Measurements from ENCODE around the gene TMEM100. TPM values are rescaled to one million over a fixed set of nuclear protein-coding genes. Genes with fewer than 3 reads are reported as not detected.

Gene TMEM100
- total and polyA plus RNA-seq, 10 of the 15 experiments (the other 5 are each of a cell fraction or from before 2014, with no cell fraction given): not detected

DNA sequence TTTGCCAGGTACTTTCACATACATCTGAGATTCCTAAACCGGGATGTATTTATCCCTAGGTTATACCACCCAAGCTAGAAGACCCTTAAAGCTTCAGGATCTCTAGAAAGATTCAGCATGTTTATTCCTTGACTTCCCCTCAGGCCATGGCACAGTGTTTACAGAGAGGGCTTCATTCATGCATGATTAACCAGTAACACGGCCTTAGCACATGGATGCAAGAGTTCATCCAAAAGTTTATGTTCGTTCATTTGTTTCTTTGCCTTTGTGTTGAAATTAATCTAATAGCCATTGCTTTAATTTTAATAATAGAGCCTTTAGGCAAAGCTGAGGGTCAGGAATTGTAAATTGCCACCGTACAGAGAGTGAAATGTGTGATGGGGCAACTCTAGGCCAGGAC is 41.9 kb upstream of the TMEM100 start:
- H3K4me1 ChIP-seq (ENCODE audit: control insufficient read depth, insufficient read depth, low read length): no peaks in the 10 kb centered on the region
- 51% methylated on average over 4 of the region's 4 CpGs for WGBS (ENCODE audit: insufficient coverage, insufficient replicate concordance, low lambda C conversion rate, missing lambda C conversion rate)
- POLR2A ChIA-PET: no interaction called here
- H4K20me1 ChIP-seq (ENCODE audit: control insufficient read depth, insufficient read depth): no peaks in the 10 kb centered on the region
- in situ Hi-C loops (cut with MboI): no loop called here
- DNase-seq (ENCODE audit: low read depth, low spot score) (no peak), ATAC-seq (no peak), FAIRE-seq (no peak)
- no peaks in the 10 kb centered on the region for H3K79me2 ChIP-seq (ENCODE audit: control insufficient read depth, insufficient read depth, low read length)
- TF ChIP-seq POLR2A (IDR thresholded peaks at IDR 0.05; ENCODE audit: low read depth, low read length): no peak
- TF ChIP-seq YY1 (IDR thresholded peaks at IDR 0.05; ENCODE audit: low read depth, low read length): no peak
- TF ChIP-seq RAD51 (IDR thresholded peaks at IDR 0.05): no peak
- TF ChIP-seq MEF2A (IDR thresholded peaks at IDR 0.05; ENCODE audit: insufficient read depth, low read depth, low read length): no peak
- H3K9ac ChIP-seq (ENCODE audit: control insufficient read depth, insufficient read depth, low read length): no peak overlapping the region
- no peaks in the 10 kb centered on the region for H3K36me3 ChIP-seq (ENCODE audit: control insufficient read depth in 2 of 2, insufficient read depth in 2 of 2, low read length in 1 of 2)
- RAD21 ChIA-PET (ENCODE audit: unreplicated experiment): no interaction called here
- SMC1A ChIA-PET (ENCODE audit: uncharacterized antibody, unreplicated experiment): no interaction called here
- intact Hi-C loops (cut with micrococcal nuclease; ENCODE audit: unreplicated experiment): no loop called here
- H2AFZ ChIP-seq (ENCODE audit: control insufficient read depth, low read depth, low read length): no peak overlapping the region
- no peaks in the 10 kb centered on the region for H3K27me3 ChIP-seq (replicated peaks in 1 of 2; ENCODE audit: control insufficient read depth in 2 of 2, insufficient read depth in 2 of 2, low read length in 1 of 2)
- no peak overlapping the region for H3K27ac ChIP-seq (ENCODE audit: control insufficient read depth, insufficient read depth)
- H3K4me2 ChIP-seq (ENCODE audit: control insufficient read depth, insufficient read depth): no peak overlapping the region
- no peak overlapping the region for H3K4me3 ChIP-seq
- CTCF ChIA-PET: no interaction called here
- BruUV-seq (replicated peaks): no TSS peak
- no peaks in the 10 kb centered on the region for H3K9me3 ChIP-seq (replicated peaks; ENCODE audit: control insufficient read depth, insufficient read depth, low read length)

GRCh38 chr17:55763856-55764255 is 41.2 kb upstream of the TMEM100 start:
- in situ Hi-C loops (cut with MboI) (no loop called here), intact Hi-C loops (cut with micrococcal nuclease; ENCODE audit: unreplicated experiment) (no loop called here)
- no peak overlapping the region for H3K27ac ChIP-seq (ENCODE audit: control insufficient read depth, insufficient read depth)
- SMC1A ChIA-PET (ENCODE audit: uncharacterized antibody, unreplicated experiment): no interaction called here
- no peaks in the 10 kb centered on the region for H3K79me2 ChIP-seq (ENCODE audit: control insufficient read depth, insufficient read depth, low read length)
- FAIRE-seq: no peak
- no TSS peak for BruUV-seq (replicated peaks)
- CTCF ChIA-PET: no interaction called here
- no peaks in the 10 kb centered on the region for H4K20me1 ChIP-seq (ENCODE audit: control insufficient read depth, insufficient read depth)
- H3K4me3 ChIP-seq: no peak overlapping the region
- TF ChIP-seq NBN (IDR thresholded peaks at IDR 0.05): no peak
- TF ChIP-seq TCF7 (IDR thresholded peaks at IDR 0.05; ENCODE audit: borderline replicate concordance): no peak
- TF ChIP-seq CHD1 (IDR thresholded peaks at IDR 0.05; ENCODE audit: low read depth, low read length): no peak
- no peak for TF ChIP-seq CBX5 (IDR thresholded peaks at IDR 0.05; ENCODE audit: low read depth)
- TF ChIP-seq MEF2A (IDR thresholded peaks at IDR 0.05; ENCODE audit: insufficient read depth, low read depth, low read length): no peak
- TF ChIP-seq IRF4 (IDR thresholded peaks at IDR 0.05; ENCODE audit: low read depth, low read length): no peak
- no peak for TF ChIP-seq NFYB (IDR thresholded peaks at IDR 0.05; ENCODE audit: insufficient read depth, low read depth, low read length)
- TF ChIP-seq HCFC1 (IDR thresholded peaks at IDR 0.05; ENCODE audit: low read length): no peak
- 77% methylated on average over 6 of the region's 6 CpGs for WGBS (ENCODE audit: insufficient coverage, insufficient replicate concordance, low lambda C conversion rate, missing lambda C conversion rate)
- no peak overlapping the region for H2AFZ ChIP-seq (ENCODE audit: control insufficient read depth, low read depth, low read length)
- no peaks in the 10 kb centered on the region for H3K27me3 ChIP-seq (replicated peaks in 1 of 2; ENCODE audit: control insufficient read depth in 2 of 2, insufficient read depth in 2 of 2, low read length in 1 of 2)
- DNase-seq (ENCODE audit: low read depth, low spot score): no peak
- H3K36me3 ChIP-seq (ENCODE audit: control insufficient read depth in 2 of 2, insufficient read depth in 2 of 2, low read length in 1 of 2): no peaks in the 10 kb centered on the region
- no peaks in the 10 kb centered on the region for H3K9me3 ChIP-seq (replicated peaks; ENCODE audit: control insufficient read depth, insufficient read depth, low read length)
- no peak overlapping the region for H3K4me2 ChIP-seq (ENCODE audit: control insufficient read depth, insufficient read depth)
- POLR2A ChIA-PET: no interaction called here
- RAD21 ChIA-PET (ENCODE audit: unreplicated experiment): no interaction called here
- no peaks in the 10 kb centered on the region for H3K4me1 ChIP-seq (ENCODE audit: control insufficient read depth, insufficient read depth, low read length)
- no peak overlapping the region for H3K9ac ChIP-seq (ENCODE audit: control insufficient read depth, insufficient read depth, low read length)
- no peak for ATAC-seq

Measured in GM12878 (cell line).